BE2C (cell line): ENCODE measurements around the gene IQGAP3.

Experiments
- DNase-seq: peaks from one replicate; pipeline ENCODE4 v3.0.0-alpha.2; 2020
- H3K27me3 ChIP-seq: fragments of 250-450 bp; sonication (Bioruptor Pico); 2 replicates; pipeline ENCODE4 v1.5.1; 2020; ENCODE audit warnings: mild to moderate bottlenecking
- H3K36me3 ChIP-seq: fragments of 250-450 bp; sonication (Bioruptor Pico); 2 replicates; pipeline ENCODE4 v1.5.1; 2020; ENCODE audit warnings: mild to moderate bottlenecking
- H3K4me1 ChIP-seq: fragments of 250-450 bp; sonication (Bioruptor Pico); 2 replicates; pipeline ENCODE4 v1.5.1; 2020
- H3K4me3 ChIP-seq: 2 replicates; pipeline ENCODE4 v1.5.1; 2011; ENCODE audit warnings: low read depth, low read length
- H3K9me3 ChIP-seq: fragments of 250-450 bp; sonication (Bioruptor Pico); 2 replicates; pipeline ENCODE4 v1.5.1; 2020
- TF ChIP-seq, protein P1 (sequence below): IDR thresholded peaks from 2 replicates; pipeline ENCODE4 v1.5.1; 2012; ENCODE audit warnings: mild to moderate bottlenecking, low read depth, low read length

IQGAP3 gene

GRCh38 chr1:156600733-156601121 is 28.4 kb upstream of the IQGAP3 start:
- Histone ChIP-seq H3K4me1 (peaks cover 3% of the 10 kb centered on the region; the same call in 1 of the 2 replicates), H3K4me3 (peak overlapping the region; percentile 82), H3K27me3 (no peaks in the 10 kb centered on the region), H3K9me3 (no peaks in the 10 kb centered on the region), H3K36me3 (peaks cover 41% of the 10 kb centered on the region)
- no peak for DNase-seq
- TF ChIP-seq, protein P1, sequence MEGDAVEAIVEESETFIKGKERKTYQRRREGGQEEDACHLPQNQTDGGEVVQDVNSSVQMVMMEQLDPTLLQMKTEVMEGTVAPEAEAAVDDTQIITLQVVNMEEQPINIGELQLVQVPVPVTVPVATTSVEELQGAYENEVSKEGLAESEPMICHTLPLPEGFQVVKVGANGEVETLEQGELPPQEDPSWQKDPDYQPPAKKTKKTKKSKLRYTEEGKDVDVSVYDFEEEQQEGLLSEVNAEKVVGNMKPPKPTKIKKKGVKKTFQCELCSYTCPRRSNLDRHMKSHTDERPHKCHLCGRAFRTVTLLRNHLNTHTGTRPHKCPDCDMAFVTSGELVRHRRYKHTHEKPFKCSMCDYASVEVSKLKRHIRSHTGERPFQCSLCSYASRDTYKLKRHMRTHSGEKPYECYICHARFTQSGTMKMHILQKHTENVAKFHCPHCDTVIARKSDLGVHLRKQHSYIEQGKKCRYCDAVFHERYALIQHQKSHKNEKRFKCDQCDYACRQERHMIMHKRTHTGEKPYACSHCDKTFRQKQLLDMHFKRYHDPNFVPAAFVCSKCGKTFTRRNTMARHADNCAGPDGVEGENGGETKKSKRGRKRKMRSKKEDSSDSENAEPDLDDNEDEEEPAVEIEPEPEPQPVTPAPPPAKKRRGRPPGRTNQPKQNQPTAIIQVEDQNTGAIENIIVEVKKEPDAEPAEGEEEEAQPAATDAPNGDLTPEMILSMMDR = no peak

GRCh38 chr1:156599811-156600210 is 27.4 kb upstream of the IQGAP3 start:
- Histone ChIP-seq H3K4me1 (peaks cover 3% of the 10 kb centered on the region; the same call in 1 of the 2 replicates), H3K9me3 (no peaks in the 10 kb centered on the region), H3K27me3 (no peaks in the 10 kb centered on the region), H3K36me3 (peaks cover 50% of the 10 kb centered on the region), H3K4me3 (no peak overlapping the region)
- no peak for DNase-seq
- TF ChIP-seq, protein P1 = peak; percentile 13; the same call in 1 of the 2 replicates

DNA sequence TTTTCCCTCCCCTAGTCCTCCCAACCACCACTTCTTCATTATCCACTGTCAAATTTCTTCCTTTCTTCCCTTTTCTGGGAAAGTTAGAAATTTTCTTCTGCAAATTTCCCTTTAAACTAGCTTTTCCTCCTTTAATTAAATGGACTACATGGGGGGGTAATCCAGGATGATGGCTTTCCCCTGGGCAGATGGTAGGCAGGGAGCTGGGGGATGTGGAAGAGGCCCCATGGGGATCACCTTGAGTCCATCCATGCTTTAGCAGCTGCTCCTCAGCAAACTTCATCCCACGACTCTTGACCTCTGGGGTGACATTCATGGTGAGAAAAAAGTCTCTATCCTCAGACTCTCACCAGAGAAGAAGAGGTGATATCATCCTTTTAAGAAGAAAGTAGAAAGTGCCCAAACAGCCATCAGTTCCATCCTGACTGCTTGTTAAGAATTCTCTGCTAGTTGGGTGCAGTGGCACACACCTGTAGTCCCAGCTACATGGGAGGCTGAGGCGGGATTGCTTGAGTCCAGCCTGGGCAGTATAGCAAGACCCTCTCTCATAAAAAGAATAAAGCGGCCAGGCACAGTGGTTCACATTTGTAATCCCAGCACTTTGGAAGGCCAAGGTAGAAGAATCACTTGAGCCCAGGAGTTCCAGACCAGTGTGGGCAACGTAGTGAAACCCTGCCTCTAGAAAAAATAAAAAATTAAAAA is 26.5 kb upstream of the IQGAP3 start:
- peaks cover 59% of the 10 kb centered on the region for H3K36me3 ChIP-seq
- H3K27me3 ChIP-seq = no peaks in the 10 kb centered on the region
- peaks cover 3% of the 10 kb centered on the region; the same call in 1 of the 2 replicates for H3K4me1 ChIP-seq
- H3K4me3 ChIP-seq = no peak overlapping the region
- no peaks in the 10 kb centered on the region for H3K9me3 ChIP-seq
- TF ChIP-seq, protein P1 = no peak
- no peak for DNase-seq

GRCh38 chr1:156598125-156598524 is 25.8 kb upstream of the IQGAP3 start:
- H3K27me3 ChIP-seq = no peaks in the 10 kb centered on the region
- TF ChIP-seq, protein P1 = no peak
- H3K9me3 ChIP-seq = no peaks in the 10 kb centered on the region
- DNase-seq = no peak
- H3K4me3 ChIP-seq = no peak overlapping the region
- H3K4me1 ChIP-seq = peaks cover 3% of the 10 kb centered on the region; the same call in 1 of the 2 replicates
- peaks cover 67% of the 10 kb centered on the region for H3K36me3 ChIP-seq

DNA sequence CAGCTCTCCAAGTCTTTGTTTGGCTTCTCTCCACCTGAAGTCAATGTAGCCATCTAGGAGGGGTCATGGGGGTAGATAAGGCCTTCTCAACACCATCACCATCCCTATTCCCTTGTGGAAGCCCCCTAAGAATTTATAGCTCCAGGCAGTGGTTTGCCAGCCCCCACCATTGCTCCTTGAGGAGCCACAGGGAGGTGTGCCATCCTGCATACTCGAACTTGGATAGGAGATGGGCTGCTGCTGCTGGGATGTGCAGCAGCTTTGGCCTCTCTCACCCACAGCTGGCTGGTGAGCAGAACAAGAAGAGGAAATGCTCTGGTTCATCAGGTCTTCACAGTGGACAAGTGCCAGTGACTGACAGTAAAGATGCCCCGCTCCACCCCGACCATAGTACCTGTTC is 24.1 kb upstream of the IQGAP3 start:
- Histone ChIP-seq H3K4me1 (0 out of 2 replicates have a peak, but pooled peaks cover 3% of the 10 kb centered on the region), H3K9me3 (no peaks in the 10 kb centered on the region), H3K27me3 (no peaks in the 10 kb centered on the region), H3K4me3 (no peak overlapping the region), H3K36me3 (peaks cover 77% of the 10 kb centered on the region)
- TF ChIP-seq, protein P1 = no peak
- no peak for DNase-seq

- H3K36me3 ChIP-seq = peaks cover 77% of the 10 kb centered on the region
- H3K9me3 ChIP-seq = no peaks in the 10 kb centered on the region
These were observed 22.7 kb upstream of the IQGAP3 start for GRCh38 chr1:156595016-156595415.

More at GRCh38 chr1:156595016-156595415, 22.7 kb upstream of the IQGAP3 start:
- Histone ChIP-seq H3K27me3 (no peaks in the 10 kb centered on the region), H3K4me3 (no peak overlapping the region), H3K4me1 (0 out of 2 replicates have a peak, but pooled peaks cover 3% of the 10 kb centered on the region)
- TF ChIP-seq, protein P1 = no peak
- DNase-seq = no peak
